ENCODE measurements around the gene TLR2.

The TLR2 gene, protein sequence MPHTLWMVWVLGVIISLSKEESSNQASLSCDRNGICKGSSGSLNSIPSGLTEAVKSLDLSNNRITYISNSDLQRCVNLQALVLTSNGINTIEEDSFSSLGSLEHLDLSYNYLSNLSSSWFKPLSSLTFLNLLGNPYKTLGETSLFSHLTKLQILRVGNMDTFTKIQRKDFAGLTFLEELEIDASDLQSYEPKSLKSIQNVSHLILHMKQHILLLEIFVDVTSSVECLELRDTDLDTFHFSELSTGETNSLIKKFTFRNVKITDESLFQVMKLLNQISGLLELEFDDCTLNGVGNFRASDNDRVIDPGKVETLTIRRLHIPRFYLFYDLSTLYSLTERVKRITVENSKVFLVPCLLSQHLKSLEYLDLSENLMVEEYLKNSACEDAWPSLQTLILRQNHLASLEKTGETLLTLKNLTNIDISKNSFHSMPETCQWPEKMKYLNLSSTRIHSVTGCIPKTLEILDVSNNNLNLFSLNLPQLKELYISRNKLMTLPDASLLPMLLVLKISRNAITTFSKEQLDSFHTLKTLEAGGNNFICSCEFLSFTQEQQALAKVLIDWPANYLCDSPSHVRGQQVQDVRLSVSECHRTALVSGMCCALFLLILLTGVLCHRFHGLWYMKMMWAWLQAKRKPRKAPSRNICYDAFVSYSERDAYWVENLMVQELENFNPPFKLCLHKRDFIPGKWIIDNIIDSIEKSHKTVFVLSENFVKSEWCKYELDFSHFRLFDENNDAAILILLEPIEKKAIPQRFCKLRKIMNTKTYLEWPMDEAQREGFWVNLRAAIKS

DNA sequence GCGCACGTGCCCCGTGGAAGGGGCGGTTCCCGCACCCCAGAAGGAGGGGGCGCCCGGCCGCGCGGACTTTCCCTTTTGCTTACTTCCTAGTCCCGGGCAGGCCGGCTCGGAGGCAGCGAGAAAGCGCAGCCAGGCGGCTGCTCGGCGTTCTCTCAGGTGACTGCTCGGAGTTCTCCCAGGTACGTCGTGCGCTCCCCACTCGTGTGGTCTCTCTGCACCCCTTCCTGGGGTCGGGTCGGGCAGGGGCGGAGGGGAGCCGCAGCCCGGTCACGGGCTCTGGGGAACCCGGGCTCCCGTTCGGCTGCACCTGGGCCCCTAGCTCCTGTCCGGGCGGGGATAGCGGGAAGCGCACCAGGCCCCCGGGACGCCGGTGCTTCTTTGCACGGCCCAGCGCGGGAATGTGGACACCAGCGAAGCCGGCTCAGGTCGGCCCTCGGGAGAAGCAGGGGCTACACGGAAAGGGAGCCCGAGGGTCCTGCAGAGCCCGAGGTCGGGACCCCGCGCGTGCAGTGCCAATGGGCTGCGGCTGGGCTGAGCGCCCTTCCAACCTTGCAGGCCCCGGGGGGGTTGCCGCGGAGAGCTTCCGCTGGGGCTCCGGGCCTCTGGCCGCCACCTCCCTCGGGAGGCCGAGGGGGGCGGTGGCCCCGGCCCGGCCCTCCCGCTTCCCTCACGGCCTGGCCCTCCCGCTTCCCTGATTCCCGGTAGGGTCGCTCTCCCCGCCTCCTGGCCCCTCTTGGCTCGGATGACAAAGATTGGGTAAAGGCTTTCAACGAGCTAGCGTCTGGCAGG, at the start of gene TLR2:
TSS of gene TLR2 (plus strand) at position 99 of the 789 bp plus-strand sequence. CDS start 18,628 bp downstream, outside the sequence.
- Histone ChIP-seq H3K4me3 (ENCODE audit: low read length) (peak within 1 kb of the TSS; percentile 38), H3K36me3 (ENCODE audit: insufficient read depth, low read length) (no peaks in the 10 kb centered on the region), H3K4me1 (ENCODE audit: insufficient read depth, low read length) (peaks cover 6% of the 10 kb centered on the region), H3K9me3 (ENCODE audit: low read length) (peaks cover 16% of the 10 kb centered on the region), H3K27me3 (ENCODE audit: insufficient read depth, low read length) (peaks cover 32% of the 10 kb centered on the region), H2AFZ (ENCODE audit: low read depth, low read length) (peak within 1 kb of the TSS; percentile 86)

DNA sequence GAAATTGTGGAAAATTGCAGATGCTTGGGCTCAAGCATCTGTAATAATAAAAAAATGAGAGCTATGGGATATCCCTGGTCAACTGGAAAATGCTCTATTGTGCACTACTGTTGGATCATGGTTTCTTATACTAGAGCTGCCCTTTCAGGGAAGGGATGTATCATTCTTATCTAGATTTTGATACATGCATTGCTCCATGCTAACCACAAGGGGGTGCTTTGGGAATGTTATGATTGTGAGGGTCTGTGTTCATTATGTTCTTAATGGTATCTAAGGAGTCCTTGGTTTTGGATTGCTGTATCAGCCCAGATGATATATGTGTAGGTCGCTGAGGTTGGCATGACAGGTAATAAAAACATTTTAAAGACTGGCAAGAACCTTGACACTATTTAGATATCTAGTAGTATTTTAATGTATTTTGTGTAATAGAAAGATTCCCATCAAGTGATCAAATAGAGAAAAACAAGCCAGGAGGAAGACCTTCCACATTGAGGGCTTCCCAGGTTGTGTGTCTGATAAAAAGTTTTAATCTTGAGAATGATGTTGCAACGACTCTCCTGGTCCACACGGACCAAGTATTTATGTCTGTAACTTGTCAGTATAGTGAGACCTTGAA, 49.2 kb upstream of the TLR2 start:
- Histone ChIP-seq H3K36me3 (ENCODE audit: insufficient read depth, low read length) (peaks cover 49% of the 10 kb centered on the region), H2AFZ (ENCODE audit: low read depth, low read length) (no peak overlapping the region), H3K9me3 (ENCODE audit: low read length) (peaks cover 2% of the 10 kb centered on the region), H3K4me1 (ENCODE audit: insufficient read depth, low read length) (peaks cover 13% of the 10 kb centered on the region), H3K27me3 (ENCODE audit: insufficient read depth, low read length) (no peaks in the 10 kb centered on the region), H3K4me3 (ENCODE audit: low read length) (no peak overlapping the region)

DNA sequence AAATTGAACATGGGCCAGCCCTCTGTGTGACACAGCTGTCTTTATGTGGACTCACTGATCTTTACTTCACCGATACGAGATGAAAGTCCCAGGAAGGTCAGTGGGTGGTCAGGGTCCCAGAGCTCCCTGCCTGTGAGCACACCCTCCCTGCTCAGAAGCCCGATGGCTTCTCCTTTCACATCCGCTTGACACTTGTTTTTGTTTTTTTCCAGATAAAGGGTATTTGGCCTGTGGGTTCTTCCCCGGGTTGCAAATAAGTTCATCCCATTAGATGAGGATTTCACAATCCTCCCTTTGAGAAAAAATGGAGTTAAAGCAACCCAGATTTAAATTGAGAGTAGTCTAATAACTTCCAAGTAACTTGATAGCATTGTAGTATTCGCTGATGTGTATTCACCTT, 48.2 kb upstream of the TLR2 start:
- no peak overlapping the region for H3K4me3 ChIP-seq (ENCODE audit: low read length)
- no peaks in the 10 kb centered on the region for H3K27me3 ChIP-seq (ENCODE audit: insufficient read depth, low read length)
- H3K36me3 ChIP-seq (ENCODE audit: insufficient read depth, low read length), result peaks cover 46% of the 10 kb centered on the region
- H2AFZ ChIP-seq (ENCODE audit: low read depth, low read length), result no peak overlapping the region
- H3K9me3 ChIP-seq (ENCODE audit: low read length), result peaks cover 2% of the 10 kb centered on the region
- peaks cover 3% of the 10 kb centered on the region for H3K4me1 ChIP-seq (ENCODE audit: insufficient read depth, low read length)

DNA sequence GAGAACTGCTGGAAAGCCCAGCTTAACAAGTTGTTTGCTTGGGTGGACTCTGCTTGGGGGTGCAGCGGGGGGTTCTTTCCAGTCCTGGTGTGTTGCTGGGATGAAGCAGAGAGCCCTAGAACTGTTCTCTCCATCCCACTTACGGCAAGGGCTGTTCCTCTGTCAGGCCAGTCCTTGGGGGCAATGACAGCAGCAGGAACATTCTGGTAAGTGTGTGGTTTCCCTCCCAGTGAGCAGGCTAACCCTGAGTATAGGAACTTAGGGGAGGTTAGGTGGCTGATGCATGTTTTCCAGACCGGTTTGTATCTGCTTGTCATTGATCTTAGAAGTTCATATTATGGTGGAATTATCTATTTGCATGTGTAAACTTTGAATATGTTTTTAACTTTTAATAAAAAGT, 46.9 kb upstream of the TLR2 start:
- H2AFZ ChIP-seq (ENCODE audit: low read depth, low read length), result no peak overlapping the region
- no peaks in the 10 kb centered on the region for H3K27me3 ChIP-seq (ENCODE audit: insufficient read depth, low read length)
- no peaks in the 10 kb centered on the region for H3K4me1 ChIP-seq (ENCODE audit: insufficient read depth, low read length)
- no peak overlapping the region for H3K4me3 ChIP-seq (ENCODE audit: low read length)
- H3K36me3 ChIP-seq (ENCODE audit: insufficient read depth, low read length), result peaks cover 41% of the 10 kb centered on the region
- peaks cover 2% of the 10 kb centered on the region for H3K9me3 ChIP-seq (ENCODE audit: low read length)

DNA sequence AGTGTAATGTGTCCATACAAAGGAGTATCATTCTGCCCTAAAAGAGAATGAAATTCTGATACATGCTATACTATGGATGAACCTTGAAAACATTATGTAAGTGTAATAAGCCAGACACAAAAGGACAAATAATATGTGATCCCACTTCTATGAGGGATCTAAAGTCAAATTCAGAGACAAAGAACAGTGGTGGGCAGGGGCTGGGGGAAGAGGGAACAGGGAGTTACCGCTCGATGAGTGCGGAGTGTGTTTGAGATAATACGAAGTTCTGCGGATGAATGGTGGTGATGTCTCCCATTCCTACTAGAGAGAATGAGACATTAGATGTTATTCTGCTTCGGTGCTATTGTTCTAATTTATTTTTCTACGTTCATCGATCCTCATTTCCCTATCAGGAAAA, 46.1 kb upstream of the TLR2 start:
- Histone ChIP-seq H3K4me1 (ENCODE audit: insufficient read depth, low read length) (no peaks in the 10 kb centered on the region), H3K9me3 (ENCODE audit: low read length) (no peaks in the 10 kb centered on the region), H2AFZ (ENCODE audit: low read depth, low read length) (no peak overlapping the region), H3K4me3 (ENCODE audit: low read length) (no peak overlapping the region), H3K36me3 (ENCODE audit: insufficient read depth, low read length) (peaks cover 41% of the 10 kb centered on the region), H3K27me3 (ENCODE audit: insufficient read depth, low read length) (no peaks in the 10 kb centered on the region)

DNA sequence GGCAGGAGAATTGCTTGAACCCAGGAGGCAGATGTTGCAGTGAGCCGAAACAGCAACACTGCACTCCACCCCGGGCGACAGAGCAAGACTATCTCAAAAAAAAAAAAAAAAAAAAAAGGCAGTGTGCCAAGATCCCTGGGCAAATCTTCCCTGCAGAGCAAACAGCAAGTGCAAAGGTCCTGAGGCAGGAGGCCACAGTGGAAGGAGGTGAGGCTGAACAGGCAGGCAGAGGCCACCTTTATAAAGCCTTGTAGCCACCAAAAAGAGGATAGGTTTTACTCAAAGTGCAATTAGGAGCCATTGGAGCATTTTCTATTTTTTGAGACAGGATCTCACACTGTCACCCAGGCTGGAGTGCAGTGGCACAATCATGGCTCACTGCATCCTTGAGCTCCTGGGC, 45.1 kb upstream of the TLR2 start:
- Histone ChIP-seq H2AFZ (ENCODE audit: low read depth, low read length) (no peak overlapping the region), H3K4me3 (ENCODE audit: low read length) (no peak overlapping the region), H3K36me3 (ENCODE audit: insufficient read depth, low read length) (peaks cover 35% of the 10 kb centered on the region), H3K4me1 (ENCODE audit: insufficient read depth, low read length) (no peaks in the 10 kb centered on the region), H3K27me3 (ENCODE audit: insufficient read depth, low read length) (no peaks in the 10 kb centered on the region), H3K9me3 (ENCODE audit: low read length) (no peaks in the 10 kb centered on the region)

DNA sequence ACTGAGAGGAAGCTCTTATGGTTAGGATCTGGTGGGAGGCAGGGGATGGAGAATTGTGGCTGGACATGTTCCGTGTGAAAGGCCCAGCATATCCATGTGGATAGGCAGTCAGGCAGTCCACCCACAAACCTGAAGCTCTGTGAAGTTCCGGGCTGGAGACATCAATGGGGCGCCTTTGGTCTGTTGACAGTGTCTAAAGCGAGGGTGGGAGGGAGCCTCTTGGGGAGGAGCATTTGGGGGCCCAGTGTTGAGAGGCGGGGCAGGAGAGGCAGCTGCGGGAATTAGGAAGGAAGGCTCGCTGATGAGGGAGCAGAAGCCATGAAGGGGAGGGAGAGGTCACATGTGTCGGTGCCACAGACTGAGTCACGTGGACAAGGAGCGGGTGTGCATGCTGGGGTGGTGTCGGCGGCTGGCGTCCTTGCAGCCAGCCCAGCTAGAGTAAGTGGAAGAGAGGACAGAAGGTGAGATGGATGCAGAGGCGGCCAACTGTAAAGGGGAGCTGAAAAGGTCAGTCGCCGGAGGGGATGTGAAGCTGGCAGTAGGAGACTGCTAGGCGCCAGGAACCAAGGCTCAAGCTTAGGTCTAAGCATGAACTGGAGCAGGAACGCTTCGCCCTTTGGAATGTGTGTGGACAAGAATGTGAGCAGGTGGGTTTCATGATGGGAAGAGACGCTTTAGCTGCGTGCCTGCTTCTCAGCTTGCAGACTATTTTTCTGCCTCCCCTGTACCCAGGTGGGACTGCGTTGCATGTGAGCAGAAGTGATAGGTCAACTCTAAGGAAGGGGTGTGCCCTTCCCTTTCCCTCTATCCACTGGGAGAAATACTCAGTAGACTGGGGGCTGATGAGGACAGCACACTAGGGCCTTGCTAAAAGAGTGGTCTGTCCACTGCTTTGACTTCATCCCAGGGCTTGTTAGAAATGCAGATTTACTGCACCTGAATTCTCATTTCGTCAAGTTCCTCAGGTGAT, 44.0 kb upstream of the TLR2 start:
- Histone ChIP-seq H3K4me1 (ENCODE audit: insufficient read depth, low read length) (no peaks in the 10 kb centered on the region), H3K4me3 (ENCODE audit: low read length) (no peak overlapping the region), H3K27me3 (ENCODE audit: insufficient read depth, low read length) (no peaks in the 10 kb centered on the region), H3K9me3 (ENCODE audit: low read length) (no peaks in the 10 kb centered on the region), H3K36me3 (ENCODE audit: insufficient read depth, low read length) (peaks cover 29% of the 10 kb centered on the region), H2AFZ (ENCODE audit: low read depth, low read length) (no peak overlapping the region)

DNA sequence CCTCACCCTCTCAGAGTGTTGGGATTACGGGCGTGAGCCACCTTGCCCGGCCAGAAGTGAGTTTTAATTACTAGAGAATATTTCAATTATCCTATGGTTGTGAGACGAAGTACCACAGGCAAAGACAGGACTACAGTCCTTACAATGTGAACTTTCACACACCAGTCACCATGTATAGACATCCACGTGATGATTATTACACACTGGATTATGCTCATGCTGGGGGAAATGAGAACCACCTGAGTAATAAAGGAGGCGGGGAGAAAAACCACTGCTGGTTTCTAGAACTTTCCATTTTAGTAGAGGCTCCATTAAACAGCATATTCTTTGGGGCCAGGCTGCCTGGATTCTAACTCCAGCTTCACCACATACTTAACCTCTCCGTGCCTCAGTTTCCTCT, 42.5 kb upstream of the TLR2 start:
- H3K36me3 ChIP-seq (ENCODE audit: insufficient read depth, low read length), result peaks cover 16% of the 10 kb centered on the region

DNA sequence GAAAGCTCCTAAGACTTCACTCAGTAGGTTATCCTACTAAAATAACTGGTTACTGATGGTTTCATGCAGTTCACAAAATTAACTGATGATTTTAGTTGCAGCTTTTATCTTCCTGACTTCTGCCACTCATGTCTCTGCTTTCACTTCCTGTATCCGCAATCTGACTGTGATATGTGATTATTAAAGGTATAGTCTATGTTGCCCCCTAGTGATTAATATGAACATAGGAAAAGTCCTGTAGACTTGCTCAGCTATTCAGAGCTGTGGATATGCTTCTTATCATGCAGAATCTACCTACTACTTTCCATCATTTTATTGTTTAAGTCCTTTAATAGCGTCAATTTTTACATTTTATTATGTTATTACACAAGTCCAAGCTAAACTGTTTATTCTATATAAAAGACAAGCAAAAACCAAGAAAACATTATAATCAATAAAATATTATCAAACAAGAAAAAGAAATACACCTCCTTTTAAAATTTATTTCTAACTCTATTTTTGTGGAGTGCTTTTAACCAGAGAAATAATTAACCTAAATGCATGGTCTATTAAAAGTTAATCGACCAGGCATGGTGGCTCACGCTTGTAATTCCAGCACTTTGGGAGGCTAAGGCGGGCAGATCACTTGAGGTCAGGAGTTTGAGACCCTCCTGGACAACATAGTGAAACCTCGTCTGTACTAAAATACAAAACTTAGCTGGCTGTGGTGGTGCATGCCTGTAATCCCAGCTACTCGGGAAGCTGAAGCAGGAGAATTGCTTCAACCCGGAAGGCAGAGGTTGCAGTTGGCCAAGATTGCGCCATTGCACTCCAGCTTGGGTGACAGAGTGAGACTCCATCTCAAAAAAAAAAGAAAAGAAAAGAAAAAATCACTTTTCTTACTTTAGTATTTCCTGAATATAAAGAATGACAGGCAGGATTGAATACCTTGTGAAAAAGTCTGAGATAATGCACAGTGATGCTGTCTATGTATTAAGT, 40.4 kb upstream of the TLR2 start:
- Histone ChIP-seq H3K27me3 (ENCODE audit: insufficient read depth, low read length) (no peaks in the 10 kb centered on the region), H3K4me3 (ENCODE audit: low read length) (no peak overlapping the region), H3K36me3 (ENCODE audit: insufficient read depth, low read length) (no peaks in the 10 kb centered on the region), H2AFZ (ENCODE audit: low read depth, low read length) (no peak overlapping the region), H3K9me3 (ENCODE audit: low read length) (peaks cover 2% of the 10 kb centered on the region), H3K4me1 (ENCODE audit: insufficient read depth, low read length) (peaks cover 3% of the 10 kb centered on the region)

More for the DNA sequence above, 42.5 kb upstream of the TLR2 start:
- no peaks in the 10 kb centered on the region for H3K27me3 ChIP-seq (ENCODE audit: insufficient read depth, low read length)
- peaks cover 2% of the 10 kb centered on the region for H3K9me3 ChIP-seq (ENCODE audit: low read length)
- H3K4me1 ChIP-seq (ENCODE audit: insufficient read depth, low read length), result no peaks in the 10 kb centered on the region
- no peak overlapping the region for H3K4me3 ChIP-seq (ENCODE audit: low read length)
- no peak overlapping the region for H2AFZ ChIP-seq (ENCODE audit: low read depth, low read length)

DNA sequence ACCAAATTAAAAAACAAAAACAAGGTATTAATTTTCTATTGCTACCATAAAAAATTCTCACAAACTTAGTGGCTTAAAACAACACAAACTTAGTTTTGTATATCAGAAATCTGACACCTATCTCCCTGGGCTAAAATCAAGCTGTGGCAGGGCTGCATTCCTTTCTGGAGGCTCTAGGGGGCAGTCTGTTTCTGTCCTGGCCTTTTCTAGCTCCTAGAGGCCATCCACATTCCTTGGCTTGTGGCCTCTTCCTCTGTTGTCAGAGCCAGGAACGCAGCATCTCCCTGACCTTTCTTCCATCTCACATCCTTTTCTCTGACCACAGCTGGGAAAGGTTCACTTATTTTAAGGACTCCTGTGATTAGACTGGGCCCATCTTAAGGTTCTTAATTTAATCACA, 38.9 kb upstream of the TLR2 start:
- Histone ChIP-seq H3K36me3 (ENCODE audit: insufficient read depth, low read length) (no peaks in the 10 kb centered on the region), H3K27me3 (ENCODE audit: insufficient read depth, low read length) (no peaks in the 10 kb centered on the region), H2AFZ (ENCODE audit: low read depth, low read length) (no peak overlapping the region), H3K9me3 (ENCODE audit: low read length) (peaks cover 2% of the 10 kb centered on the region), H3K4me3 (ENCODE audit: low read length) (no peak overlapping the region), H3K4me1 (ENCODE audit: insufficient read depth, low read length) (peaks cover 3% of the 10 kb centered on the region)

DNA sequence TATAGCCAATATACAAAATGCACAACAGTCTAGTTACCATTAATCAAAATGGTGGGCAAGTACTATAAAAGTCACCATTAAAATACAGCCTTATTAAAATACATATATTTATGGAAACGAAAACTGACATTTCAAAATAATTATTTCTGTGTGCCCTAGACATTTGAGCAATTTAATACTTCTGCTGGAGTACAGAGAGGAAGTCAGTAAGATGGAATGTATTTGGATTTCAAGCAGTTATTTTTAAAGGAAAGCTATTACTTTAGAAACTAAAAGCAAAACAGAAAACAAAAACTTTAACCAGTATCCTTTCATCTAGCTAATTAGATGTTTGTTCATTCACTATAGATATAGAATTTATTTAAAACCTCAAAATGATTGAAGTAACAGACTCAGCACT, 37.8 kb upstream of the TLR2 start:
- Histone ChIP-seq H3K36me3 (ENCODE audit: insufficient read depth, low read length) (no peaks in the 10 kb centered on the region), H3K4me1 (ENCODE audit: insufficient read depth, low read length) (peaks cover 3% of the 10 kb centered on the region), H2AFZ (ENCODE audit: low read depth, low read length) (no peak overlapping the region), H3K4me3 (ENCODE audit: low read length) (no peak overlapping the region), H3K27me3 (ENCODE audit: insufficient read depth, low read length) (no peaks in the 10 kb centered on the region), H3K9me3 (ENCODE audit: low read length) (peaks cover 2% of the 10 kb centered on the region)
